ENCODE data around the gene CFAP45. TPM values are rescaled to one million over a fixed set of nuclear protein-coding genes. Genes with fewer than 3 reads are reported as not detected.

CFAP45 gene
- total and polyA plus RNA-seq, 2 of the 8 experiments (the other 6 are each of a cell fraction or from before 2014, with no cell fraction given): 0.05 TPM; not detected in 1

GRCh38 chr1:159881622-159882526 lies 18.1 kb downstream of the CFAP45 start (continued):
- TF ChIP-seq CHD7 (IDR thresholded peaks at IDR 0.05; ENCODE audit: insufficient replicate concordance, low read length) (no peak), GTF2F1 (IDR thresholded peaks at IDR 0.05; ENCODE audit: borderline replicate concordance, low read depth, low read length) (no peak), FOSL1 (IDR thresholded peaks at IDR 0.05; ENCODE audit: insufficient read depth, low read depth, low read length) (no peak), CTCF (IDR thresholded peaks at IDR 0.05; ENCODE audit: control extremely low read depth in 1 of 3, insufficient read depth in 1 of 3, low read depth in 1 of 3, low read length in 3 of 3) (no peak), CBX5 (IDR thresholded peaks at IDR 0.05; ENCODE audit: low read depth, low read length) (no peak), SAP30 (IDR thresholded peaks at IDR 0.05; ENCODE audit: insufficient read depth, insufficient replicate concordance, low read length) (no peak)

All from H1 (cell line).